ENCODE measurements around the gene HECTD4. TPM values are rescaled to one million over a fixed set of nuclear protein-coding genes. Genes with fewer than 3 reads are reported as not detected.

Gene HECTD4
- total and polyA plus RNA-seq, 9 of the 15 experiments (the other 6 are each of a cell fraction or from before 2014, with no cell fraction given), result 3.5 to 33.3 (median 13.5) TPM

DNA sequence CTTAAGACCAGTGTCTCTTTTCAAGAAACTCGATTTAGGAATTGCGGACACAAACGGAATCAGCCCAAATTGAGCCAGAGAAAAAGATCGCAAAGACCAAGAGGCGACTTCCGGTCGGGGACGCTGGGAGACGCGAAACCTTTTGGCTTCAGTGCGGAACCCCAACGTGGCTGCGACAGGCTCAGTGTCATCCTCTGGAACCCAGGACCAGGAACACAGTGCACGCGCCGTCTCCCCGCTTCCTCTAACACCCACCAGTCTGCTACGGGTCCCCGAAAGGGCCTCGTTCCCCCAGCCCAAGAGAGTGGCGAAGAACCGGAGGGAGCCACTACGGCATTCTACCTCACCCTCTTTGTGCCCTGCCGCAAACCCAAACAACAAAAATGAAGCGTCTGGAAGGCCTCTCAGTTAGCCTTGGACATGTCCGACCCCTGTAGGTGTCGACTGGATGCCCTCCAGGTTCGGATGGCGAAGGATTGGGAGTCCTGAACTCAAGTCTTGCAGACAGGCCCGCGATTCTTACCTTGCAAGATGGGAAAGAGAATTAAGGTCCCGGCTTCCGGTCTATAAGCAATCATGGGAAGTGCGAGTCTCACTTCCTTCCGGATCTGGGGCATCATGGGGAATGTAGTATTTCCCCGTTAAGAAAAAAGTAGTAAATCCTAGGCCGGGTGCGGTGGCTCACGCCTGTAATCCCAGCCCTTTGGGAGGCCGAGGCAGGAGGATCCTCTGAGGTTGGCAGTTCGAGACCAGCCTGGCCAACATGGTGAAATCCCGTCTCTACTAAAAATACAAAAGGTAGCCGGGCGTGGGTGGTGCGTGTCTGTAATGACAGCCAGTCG lies 27.1 kb upstream of the HECTD4 start, which contains the start of gene RPL6 (continued):
- TF ChIP-seq, protein P1, sequence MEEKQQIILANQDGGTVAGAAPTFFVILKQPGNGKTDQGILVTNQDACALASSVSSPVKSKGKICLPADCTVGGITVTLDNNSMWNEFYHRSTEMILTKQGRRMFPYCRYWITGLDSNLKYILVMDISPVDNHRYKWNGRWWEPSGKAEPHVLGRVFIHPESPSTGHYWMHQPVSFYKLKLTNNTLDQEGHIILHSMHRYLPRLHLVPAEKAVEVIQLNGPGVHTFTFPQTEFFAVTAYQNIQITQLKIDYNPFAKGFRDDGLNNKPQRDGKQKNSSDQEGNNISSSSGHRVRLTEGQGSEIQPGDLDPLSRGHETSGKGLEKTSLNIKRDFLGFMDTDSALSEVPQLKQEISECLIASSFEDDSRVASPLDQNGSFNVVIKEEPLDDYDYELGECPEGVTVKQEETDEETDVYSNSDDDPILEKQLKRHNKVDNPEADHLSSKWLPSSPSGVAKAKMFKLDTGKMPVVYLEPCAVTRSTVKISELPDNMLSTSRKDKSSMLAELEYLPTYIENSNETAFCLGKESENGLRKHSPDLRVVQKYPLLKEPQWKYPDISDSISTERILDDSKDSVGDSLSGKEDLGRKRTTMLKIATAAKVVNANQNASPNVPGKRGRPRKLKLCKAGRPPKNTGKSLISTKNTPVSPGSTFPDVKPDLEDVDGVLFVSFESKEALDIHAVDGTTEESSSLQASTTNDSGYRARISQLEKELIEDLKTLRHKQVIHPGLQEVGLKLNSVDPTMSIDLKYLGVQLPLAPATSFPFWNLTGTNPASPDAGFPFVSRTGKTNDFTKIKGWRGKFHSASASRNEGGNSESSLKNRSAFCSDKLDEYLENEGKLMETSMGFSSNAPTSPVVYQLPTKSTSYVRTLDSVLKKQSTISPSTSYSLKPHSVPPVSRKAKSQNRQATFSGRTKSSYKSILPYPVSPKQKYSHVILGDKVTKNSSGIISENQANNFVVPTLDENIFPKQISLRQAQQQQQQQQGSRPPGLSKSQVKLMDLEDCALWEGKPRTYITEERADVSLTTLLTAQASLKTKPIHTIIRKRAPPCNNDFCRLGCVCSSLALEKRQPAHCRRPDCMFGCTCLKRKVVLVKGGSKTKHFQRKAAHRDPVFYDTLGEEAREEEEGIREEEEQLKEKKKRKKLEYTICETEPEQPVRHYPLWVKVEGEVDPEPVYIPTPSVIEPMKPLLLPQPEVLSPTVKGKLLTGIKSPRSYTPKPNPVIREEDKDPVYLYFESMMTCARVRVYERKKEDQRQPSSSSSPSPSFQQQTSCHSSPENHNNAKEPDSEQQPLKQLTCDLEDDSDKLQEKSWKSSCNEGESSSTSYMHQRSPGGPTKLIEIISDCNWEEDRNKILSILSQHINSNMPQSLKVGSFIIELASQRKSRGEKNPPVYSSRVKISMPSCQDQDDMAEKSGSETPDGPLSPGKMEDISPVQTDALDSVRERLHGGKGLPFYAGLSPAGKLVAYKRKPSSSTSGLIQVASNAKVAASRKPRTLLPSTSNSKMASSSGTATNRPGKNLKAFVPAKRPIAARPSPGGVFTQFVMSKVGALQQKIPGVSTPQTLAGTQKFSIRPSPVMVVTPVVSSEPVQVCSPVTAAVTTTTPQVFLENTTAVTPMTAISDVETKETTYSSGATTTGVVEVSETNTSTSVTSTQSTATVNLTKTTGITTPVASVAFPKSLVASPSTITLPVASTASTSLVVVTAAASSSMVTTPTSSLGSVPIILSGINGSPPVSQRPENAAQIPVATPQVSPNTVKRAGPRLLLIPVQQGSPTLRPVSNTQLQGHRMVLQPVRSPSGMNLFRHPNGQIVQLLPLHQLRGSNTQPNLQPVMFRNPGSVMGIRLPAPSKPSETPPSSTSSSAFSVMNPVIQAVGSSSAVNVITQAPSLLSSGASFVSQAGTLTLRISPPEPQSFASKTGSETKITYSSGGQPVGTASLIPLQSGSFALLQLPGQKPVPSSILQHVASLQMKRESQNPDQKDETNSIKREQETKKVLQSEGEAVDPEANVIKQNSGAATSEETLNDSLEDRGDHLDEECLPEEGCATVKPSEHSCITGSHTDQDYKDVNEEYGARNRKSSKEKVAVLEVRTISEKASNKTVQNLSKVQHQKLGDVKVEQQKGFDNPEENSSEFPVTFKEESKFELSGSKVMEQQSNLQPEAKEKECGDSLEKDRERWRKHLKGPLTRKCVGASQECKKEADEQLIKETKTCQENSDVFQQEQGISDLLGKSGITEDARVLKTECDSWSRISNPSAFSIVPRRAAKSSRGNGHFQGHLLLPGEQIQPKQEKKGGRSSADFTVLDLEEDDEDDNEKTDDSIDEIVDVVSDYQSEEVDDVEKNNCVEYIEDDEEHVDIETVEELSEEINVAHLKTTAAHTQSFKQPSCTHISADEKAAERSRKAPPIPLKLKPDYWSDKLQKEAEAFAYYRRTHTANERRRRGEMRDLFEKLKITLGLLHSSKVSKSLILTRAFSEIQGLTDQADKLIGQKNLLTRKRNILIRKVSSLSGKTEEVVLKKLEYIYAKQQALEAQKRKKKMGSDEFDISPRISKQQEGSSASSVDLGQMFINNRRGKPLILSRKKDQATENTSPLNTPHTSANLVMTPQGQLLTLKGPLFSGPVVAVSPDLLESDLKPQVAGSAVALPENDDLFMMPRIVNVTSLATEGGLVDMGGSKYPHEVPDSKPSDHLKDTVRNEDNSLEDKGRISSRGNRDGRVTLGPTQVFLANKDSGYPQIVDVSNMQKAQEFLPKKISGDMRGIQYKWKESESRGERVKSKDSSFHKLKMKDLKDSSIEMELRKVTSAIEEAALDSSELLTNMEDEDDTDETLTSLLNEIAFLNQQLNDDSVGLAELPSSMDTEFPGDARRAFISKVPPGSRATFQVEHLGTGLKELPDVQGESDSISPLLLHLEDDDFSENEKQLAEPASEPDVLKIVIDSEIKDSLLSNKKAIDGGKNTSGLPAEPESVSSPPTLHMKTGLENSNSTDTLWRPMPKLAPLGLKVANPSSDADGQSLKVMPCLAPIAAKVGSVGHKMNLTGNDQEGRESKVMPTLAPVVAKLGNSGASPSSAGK (IDR thresholded peaks at IDR 0.05), result peak; percentile 9; the same call in 1 of the 2 replicates
- no peak; the same call in 1 of the 2 replicates for TF ChIP-seq PHF21A (IDR thresholded peaks at IDR 0.05; ENCODE audit: borderline replicate concordance, low read depth)
- TF ChIP-seq, protein P2, sequence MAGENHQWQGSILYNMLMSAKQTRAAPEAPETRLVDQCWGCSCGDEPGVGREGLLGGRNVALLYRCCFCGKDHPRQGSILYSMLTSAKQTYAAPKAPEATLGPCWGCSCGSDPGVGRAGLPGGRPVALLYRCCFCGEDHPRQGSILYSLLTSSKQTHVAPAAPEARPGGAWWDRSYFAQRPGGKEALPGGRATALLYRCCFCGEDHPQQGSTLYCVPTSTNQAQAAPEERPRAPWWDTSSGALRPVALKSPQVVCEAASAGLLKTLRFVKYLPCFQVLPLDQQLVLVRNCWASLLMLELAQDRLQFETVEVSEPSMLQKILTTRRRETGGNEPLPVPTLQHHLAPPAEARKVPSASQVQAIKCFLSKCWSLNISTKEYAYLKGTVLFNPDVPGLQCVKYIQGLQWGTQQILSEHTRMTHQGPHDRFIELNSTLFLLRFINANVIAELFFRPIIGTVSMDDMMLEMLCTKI (IDR thresholded peaks at IDR 0.05; ENCODE audit: partially characterized antibody), result no peak
- TF ChIP-seq, protein P3, sequence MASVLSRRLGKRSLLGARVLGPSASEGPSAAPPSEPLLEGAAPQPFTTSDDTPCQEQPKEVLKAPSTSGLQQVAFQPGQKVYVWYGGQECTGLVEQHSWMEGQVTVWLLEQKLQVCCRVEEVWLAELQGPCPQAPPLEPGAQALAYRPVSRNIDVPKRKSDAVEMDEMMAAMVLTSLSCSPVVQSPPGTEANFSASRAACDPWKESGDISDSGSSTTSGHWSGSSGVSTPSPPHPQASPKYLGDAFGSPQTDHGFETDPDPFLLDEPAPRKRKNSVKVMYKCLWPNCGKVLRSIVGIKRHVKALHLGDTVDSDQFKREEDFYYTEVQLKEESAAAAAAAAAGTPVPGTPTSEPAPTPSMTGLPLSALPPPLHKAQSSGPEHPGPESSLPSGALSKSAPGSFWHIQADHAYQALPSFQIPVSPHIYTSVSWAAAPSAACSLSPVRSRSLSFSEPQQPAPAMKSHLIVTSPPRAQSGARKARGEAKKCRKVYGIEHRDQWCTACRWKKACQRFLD (CRISPR knock-in tag; IDR thresholded peaks at IDR 0.05), result no peak
- TF ChIP-seq EWSR1 (IDR thresholded peaks at IDR 0.05; ENCODE audit: borderline replicate concordance, low read depth, partially characterized antibody), result no peak
- TF ChIP-seq POLR2A (conservative IDR thresholded peaks at IDR 0.05), result peak; percentile 99
- TF ChIP-seq, protein P4, sequence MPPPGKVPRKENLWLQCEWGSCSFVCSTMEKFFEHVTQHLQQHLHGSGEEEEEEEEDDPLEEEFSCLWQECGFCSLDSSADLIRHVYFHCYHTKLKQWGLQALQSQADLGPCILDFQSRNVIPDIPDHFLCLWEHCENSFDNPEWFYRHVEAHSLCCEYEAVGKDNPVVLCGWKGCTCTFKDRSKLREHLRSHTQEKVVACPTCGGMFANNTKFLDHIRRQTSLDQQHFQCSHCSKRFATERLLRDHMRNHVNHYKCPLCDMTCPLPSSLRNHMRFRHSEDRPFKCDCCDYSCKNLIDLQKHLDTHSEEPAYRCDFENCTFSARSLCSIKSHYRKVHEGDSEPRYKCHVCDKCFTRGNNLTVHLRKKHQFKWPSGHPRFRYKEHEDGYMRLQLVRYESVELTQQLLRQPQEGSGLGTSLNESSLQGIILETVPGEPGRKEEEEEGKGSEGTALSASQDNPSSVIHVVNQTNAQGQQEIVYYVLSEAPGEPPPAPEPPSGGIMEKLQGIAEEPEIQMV (tag; conservative IDR thresholded peaks at IDR 0.05; ENCODE audit: low read depth), result no peak
- TF ChIP-seq ZNF589 (CRISPR knock-in tag; IDR thresholded peaks at IDR 0.05; ENCODE audit: low read depth), result no peak
- no peak for TF ChIP-seq JUNB (CRISPR knock-in tag; conservative IDR thresholded peaks at IDR 0.05)
- TF ChIP-seq HEY1 (CRISPR knock-in tag; IDR thresholded peaks at IDR 0.05; ENCODE audit: borderline replicate concordance), result no peak

All from K562 (cell line).